ENCODE data around the gene TMPRSS2. TPM values are rescaled to one million over a fixed set of nuclear protein-coding genes. Genes with fewer than 3 reads are reported as not detected.

Gene TMPRSS2
- total RNA-seq, 4 donors from 2014 or later, result 0.26 to 1.5 TPM; not detected in 2

DNA sequence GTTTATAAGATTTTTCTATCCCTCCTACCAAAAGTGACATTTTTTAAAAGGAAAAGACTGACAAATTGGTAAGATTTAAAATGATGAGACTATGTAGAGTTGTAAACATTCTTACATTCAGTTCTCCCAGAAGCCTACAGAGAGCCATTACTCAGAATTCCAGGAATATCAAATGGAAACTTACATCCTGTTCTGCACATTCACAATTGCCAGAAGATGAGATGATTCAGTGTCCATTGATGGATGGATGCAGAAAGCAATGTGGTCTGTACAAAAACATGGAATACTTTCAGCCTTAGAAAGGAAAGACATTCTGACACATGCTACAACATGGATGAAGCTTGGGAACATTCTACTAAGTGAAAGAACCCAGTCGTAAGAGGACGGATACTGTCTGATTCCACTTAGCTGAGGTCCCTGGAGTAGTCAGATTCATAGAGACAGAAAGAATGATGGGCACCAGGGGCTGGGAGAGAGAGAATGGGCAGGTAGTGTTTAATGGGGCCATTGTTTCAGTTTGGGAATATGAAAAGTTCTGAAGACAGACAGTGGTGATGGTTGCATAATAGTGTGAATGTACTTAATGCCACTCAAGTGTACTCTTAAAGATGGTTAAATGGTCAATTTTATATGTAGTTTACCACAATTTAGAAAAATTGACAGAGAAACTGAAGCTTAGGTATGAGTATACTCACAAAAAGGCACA lies 65.3 kb downstream of the TMPRSS2 start:
- no peak for TF ChIP-seq POLR2A (IDR thresholded peaks at IDR 0.05)
- TF ChIP-seq, protein P1, sequence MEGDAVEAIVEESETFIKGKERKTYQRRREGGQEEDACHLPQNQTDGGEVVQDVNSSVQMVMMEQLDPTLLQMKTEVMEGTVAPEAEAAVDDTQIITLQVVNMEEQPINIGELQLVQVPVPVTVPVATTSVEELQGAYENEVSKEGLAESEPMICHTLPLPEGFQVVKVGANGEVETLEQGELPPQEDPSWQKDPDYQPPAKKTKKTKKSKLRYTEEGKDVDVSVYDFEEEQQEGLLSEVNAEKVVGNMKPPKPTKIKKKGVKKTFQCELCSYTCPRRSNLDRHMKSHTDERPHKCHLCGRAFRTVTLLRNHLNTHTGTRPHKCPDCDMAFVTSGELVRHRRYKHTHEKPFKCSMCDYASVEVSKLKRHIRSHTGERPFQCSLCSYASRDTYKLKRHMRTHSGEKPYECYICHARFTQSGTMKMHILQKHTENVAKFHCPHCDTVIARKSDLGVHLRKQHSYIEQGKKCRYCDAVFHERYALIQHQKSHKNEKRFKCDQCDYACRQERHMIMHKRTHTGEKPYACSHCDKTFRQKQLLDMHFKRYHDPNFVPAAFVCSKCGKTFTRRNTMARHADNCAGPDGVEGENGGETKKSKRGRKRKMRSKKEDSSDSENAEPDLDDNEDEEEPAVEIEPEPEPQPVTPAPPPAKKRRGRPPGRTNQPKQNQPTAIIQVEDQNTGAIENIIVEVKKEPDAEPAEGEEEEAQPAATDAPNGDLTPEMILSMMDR (IDR thresholded peaks at IDR 0.05), result no peak
- intact Hi-C loops (cut with DNase I; ENCODE audit: low total_unique reads), result no loop called here
- no peak overlapping the region for H3K27ac ChIP-seq
- H3K36me3 ChIP-seq, result no peaks in the 10 kb centered on the region
- no peak for DNase-seq
- no peaks in the 10 kb centered on the region for H3K4me1 ChIP-seq
- no peak overlapping the region for H3K4me3 ChIP-seq
- H3K27me3 ChIP-seq, result no peaks in the 10 kb centered on the region
- no peaks in the 10 kb centered on the region for H3K9me3 ChIP-seq

DNA sequence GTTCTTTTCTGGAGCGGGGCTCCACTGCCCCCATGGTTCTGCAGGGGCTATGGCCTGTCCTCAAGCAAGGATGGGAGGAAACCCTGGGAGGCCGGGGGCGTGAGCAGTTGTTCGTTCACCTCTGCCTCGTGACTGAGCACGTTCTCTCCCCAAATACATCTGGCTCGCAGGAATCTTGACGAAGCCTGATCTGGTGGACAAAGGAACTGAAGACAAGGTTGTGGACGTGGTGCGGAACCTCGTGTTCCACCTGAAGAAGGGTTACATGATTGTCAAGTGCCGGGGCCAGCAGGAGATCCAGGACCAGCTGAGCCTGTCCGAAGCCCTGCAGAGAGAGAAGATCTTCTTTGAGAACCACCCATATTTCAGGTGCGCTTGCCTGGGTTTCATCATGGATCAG lies 66.4 kb downstream of the TMPRSS2 start:
- no peak for DNase-seq
- H3K4me1 ChIP-seq, result no peaks in the 10 kb centered on the region
- H3K36me3 ChIP-seq, result no peaks in the 10 kb centered on the region
- no peaks in the 10 kb centered on the region for H3K9me3 ChIP-seq
- H3K4me3 ChIP-seq, result no peak overlapping the region
- no peak overlapping the region for H3K27ac ChIP-seq
- intact Hi-C loops (cut with DNase I; ENCODE audit: low total_unique reads), result no loop called here
- H3K27me3 ChIP-seq, result no peaks in the 10 kb centered on the region
- TF ChIP-seq, protein P1 (IDR thresholded peaks at IDR 0.05), result no peak
- TF ChIP-seq POLR2A (IDR thresholded peaks at IDR 0.05), result no peak

DNA sequence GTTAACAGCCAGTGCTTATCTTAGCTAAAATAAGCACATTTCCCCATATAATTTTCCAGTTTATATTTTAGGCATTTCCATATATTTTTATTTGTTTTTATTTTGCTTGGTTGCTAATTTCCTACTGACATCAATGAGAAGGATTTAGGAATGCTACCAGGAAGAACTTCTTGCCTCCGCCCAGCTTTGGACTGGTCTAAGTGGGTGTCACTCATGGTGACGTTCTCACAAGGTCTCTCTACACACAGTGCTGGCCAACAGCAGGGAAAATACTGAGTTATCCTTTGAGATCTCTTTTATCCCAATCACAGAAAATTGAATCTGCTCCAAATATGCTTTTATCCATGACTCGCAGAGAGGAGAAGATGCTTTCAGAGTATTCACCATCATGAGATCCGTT lies 68.7 kb downstream of the TMPRSS2 start:
- Histone ChIP-seq H3K9me3 (no peaks in the 10 kb centered on the region), H3K27ac (no peak overlapping the region), H3K27me3 (no peaks in the 10 kb centered on the region), H3K36me3 (no peaks in the 10 kb centered on the region), H3K4me1 (no peaks in the 10 kb centered on the region), H3K4me3 (no peak overlapping the region)
- intact Hi-C loops (cut with DNase I; ENCODE audit: low total_unique reads), result no loop called here
- TF ChIP-seq, protein P1 (IDR thresholded peaks at IDR 0.05), result no peak
- no peak for TF ChIP-seq POLR2A (IDR thresholded peaks at IDR 0.05)
- no peak for DNase-seq

DNA sequence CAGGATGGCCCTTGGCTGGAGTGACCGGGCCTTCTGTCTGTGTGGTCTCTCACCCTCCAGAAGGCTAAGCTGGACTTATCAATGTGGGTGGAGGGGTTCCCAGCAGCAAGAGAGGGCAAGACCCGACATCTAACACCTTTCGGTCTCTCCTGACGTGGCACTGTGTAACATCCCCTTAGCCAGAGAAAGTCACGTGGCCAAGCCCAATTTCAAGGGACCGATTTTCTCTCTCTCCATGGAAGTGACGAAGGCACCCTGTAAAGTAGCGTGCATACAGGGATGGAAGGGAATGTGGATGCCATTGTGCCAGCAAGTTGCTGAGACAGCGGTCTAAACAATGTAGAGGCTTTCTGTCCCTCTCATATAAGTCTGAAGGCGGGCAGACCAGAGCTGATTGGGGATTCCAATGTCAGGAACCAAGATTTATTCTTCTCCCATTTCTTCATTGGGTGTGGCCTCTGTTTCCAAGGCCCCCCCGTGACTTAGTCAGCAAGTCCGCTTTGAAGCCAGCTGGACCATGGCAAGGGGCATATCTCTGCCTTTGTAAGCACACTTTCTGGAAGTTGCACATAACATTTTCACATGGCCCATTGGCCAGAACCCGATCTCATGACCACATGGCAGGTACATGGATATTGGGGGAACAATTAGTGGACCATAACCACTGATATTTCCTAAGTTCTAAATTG lies 69.4 kb downstream of the TMPRSS2 start:
- no peaks in the 10 kb centered on the region for H3K9me3 ChIP-seq
- intact Hi-C loops (cut with DNase I; ENCODE audit: low total_unique reads), result no loop called here
- no peak for TF ChIP-seq POLR2A (IDR thresholded peaks at IDR 0.05)
- TF ChIP-seq, protein P1 (IDR thresholded peaks at IDR 0.05), result no peak
- no peak overlapping the region for H3K4me3 ChIP-seq
- H3K27me3 ChIP-seq, result no peaks in the 10 kb centered on the region
- no peak for DNase-seq
- H3K27ac ChIP-seq, result no peak overlapping the region
- H3K36me3 ChIP-seq, result no peaks in the 10 kb centered on the region
- no peaks in the 10 kb centered on the region for H3K4me1 ChIP-seq

GRCh38 chr21:41437729-41438128 lies 70.2 kb downstream of the TMPRSS2 start:
- Histone ChIP-seq H3K4me3 (no peak overlapping the region), H3K27ac (no peak overlapping the region), H3K9me3 (no peaks in the 10 kb centered on the region), H3K4me1 (no peaks in the 10 kb centered on the region), H3K36me3 (no peaks in the 10 kb centered on the region), H3K27me3 (no peaks in the 10 kb centered on the region)
- DNase-seq, result no peak
- intact Hi-C loops (cut with DNase I; ENCODE audit: low total_unique reads), result no loop called here
- TF ChIP-seq, protein P1 (IDR thresholded peaks at IDR 0.05), result no peak
- no peak for TF ChIP-seq POLR2A (IDR thresholded peaks at IDR 0.05)
